NCI-H2107 (cell line): ENCODE results near the gene BRSK2.

ENCODE experiments used
- DNase-seq: peaks from one replicate; lab custom pipeline; 2025; lab: John Stamatoyannopoulos, UW

The BRSK2 gene

GRCh38 chr11:1469287-1469910 lies 79.7 kb downstream of the BRSK2 start:
- no peak for DNase-seq

- no peak for DNase-seq
Measured at GRCh38 chr11:1469911-1470680, 80.4 kb downstream of the BRSK2 start.

GRCh38 chr11:1470681-1471611 lies 81.2 kb downstream of the BRSK2 start:
- DNase-seq: no peak

- DNase-seq: no peak
Measured at GRCh38 chr11:1471736-1472135, 82.0 kb downstream of the BRSK2 start.

GRCh38 chr11:1472180-1473005 lies 82.7 kb downstream of the BRSK2 start:
- DNase-seq: no peak

GRCh38 chr11:1473011-1473628 lies 83.4 kb downstream of the BRSK2 start:
- DNase-seq: no peak

GRCh38 chr11:1473786-1474185 lies 84.1 kb downstream of the BRSK2 start:
- DNase-seq: no peak

GRCh38 chr11:1475841-1476240 lies 86.1 kb downstream of the BRSK2 start:
- no peak for DNase-seq

GRCh38 chr11:1476940-1477736 lies 87.4 kb downstream of the BRSK2 start:
- DNase-seq: no peak

- no peak for DNase-seq
Measured at GRCh38 chr11:1478011-1478410, 88.3 kb downstream of the BRSK2 start.

- no peak for DNase-seq
Measured at GRCh38 chr11:1478544-1478943, 88.8 kb downstream of the BRSK2 start.

- no peak for DNase-seq
Measured at GRCh38 chr11:1479006-1479677, 89.4 kb downstream of the BRSK2 start.

GRCh38 chr11:1479678-1480118 lies 90.0 kb downstream of the BRSK2 start:
- no peak for DNase-seq

- no peak for DNase-seq
Measured at GRCh38 chr11:1480191-1480554, 90.4 kb downstream of the BRSK2 start.

- no peak for DNase-seq
Measured at GRCh38 chr11:1480555-1481482, 91.1 kb downstream of the BRSK2 start.

- DNase-seq: no peak
Measured at GRCh38 chr11:1481483-1481825, 91.7 kb downstream of the BRSK2 start.

- DNase-seq: no peak
Measured at GRCh38 chr11:1481861-1482441, 92.2 kb downstream of the BRSK2 start.
